Stomach (tissue), 9 donors: ENCODE measurements around the gene CCN6. TPM values are rescaled to one million over a fixed set of nuclear protein-coding genes. Genes with fewer than 3 reads are reported as not detected.

Experiments used
- DNase-seq, 2 donors: peaks; one replicate each; pipeline versions ENCODE4 v3.0.0 to v3.0.0-alpha.2; 2013 to 2019
- H3K27ac ChIP-seq, 5 donors: fragments of 200-600 bp in 4 of 5; sonication (generic) in 4 of 5; one replicate each; pipeline ENCODE4 v1.5.1; 2013 to 2019; ENCODE audit warnings: mild to moderate bottlenecking in 1 of 5, moderate library complexity in 1 of 5
- H3K27me3 ChIP-seq, 3 donors: fragments of 200-600 bp; sonication (generic); one replicate each; pipeline ENCODE4 v1.5.1; 2017 to 2019; ENCODE audit warnings: mixed run types in 1 of 3
- H3K36me3 ChIP-seq, 4 donors: fragments of 200-600 bp; sonication (generic); 1 replicate in 3 of 4; 2 replicates in 1 of 4; pipeline ENCODE4 v1.5.1; 2016 to 2019
- H3K4me1 ChIP-seq, 4 donors: fragments of 200-600 bp; sonication (generic); one replicate each; pipeline ENCODE4 v1.5.1; 2016 to 2019
- H3K4me3 ChIP-seq, 4 donors: fragments of 200-600 bp; sonication (generic) in 3 of 4; one replicate each; pipeline ENCODE4 v1.5.1; 2016 to 2019; ENCODE audit warnings: mild to moderate bottlenecking in 1 of 4
- H3K9me3 ChIP-seq, 4 donors: fragments of 200-600 bp; sonication (generic); one replicate each; pipeline ENCODE4 v1.5.1; 2016 to 2019
- CTCF ChIP-seq, 7 experiments: fragments of 450-650 bp in 4 of 7; fragments of 200-600 bp in 3 of 7; sonication (generic) in 3 of 7; IDR thresholded peaks; one replicate each; pipeline ENCODE4 v1.5.1; 2016 to 2019; ENCODE audit warnings: antibody characterized with exemption in 7 of 7, control low read depth in 2 of 7, mild to moderate bottlenecking in 1 of 7
- EP300 ChIP-seq: sonication (generic); formaldehyde crosslinking; IDR thresholded peaks from one replicate; pipeline ENCODE4 v1.6.1; 2017; ENCODE audit warnings: antibody characterized with exemption
- POLR2A ChIP-seq, 4 donors: fragments of 450-650 bp; IDR thresholded peaks; one replicate each; pipeline ENCODE4 v1.6.1; 2016; ENCODE audit warnings: antibody characterized with exemption in 4 of 4, control low read depth in 2 of 4, mild to moderate bottlenecking in 1 of 4, moderate library complexity in 1 of 4
- POLR2AphosphoS5 ChIP-seq, 3 donors: sonication (generic); formaldehyde crosslinking; IDR thresholded peaks; one replicate each; pipeline ENCODE4 v1.6.1; 2016; ENCODE audit warnings: antibody characterized with exemption in 3 of 3
- WGBS, 5 donors: extraction: QIAGEN DNeasy Blood & Tissue Kit in 3 of 5; methylation state at CpG; one replicate each; pipeline versions ENCODE4 v1.1.5 to v1.1.7; 2013 to 2018; 5-methylcytosine and 5-hydroxymethylcytosine counted together
- intact Hi-C: fragments of 100-400 bp; cut with DNase I; formaldehyde crosslinking; loops from one replicate; pipeline ENCODE4 v1.15.1; 2023; ENCODE audit warnings: low total_unique reads
- polyA plus RNA-seq, 3 donors: library from polyadenylated mRNA; stranded (reverse); fragments of 200-250 nt; gene quantifications; one replicate each; pipeline ENCODE4 v1.2.3, GENCODE V29; 2013
- total RNA-seq, 5 donors: library from RNA; depleted of rRNA; stranded (reverse); fragments of >200 nt; gene quantifications; one replicate each; pipeline versions ENCODE4 v1.1.0 to v1.2.3, GENCODE V29; 2014 to 2016
- donor health status: healthy with polysubstance abuse.
- donor health status: Bipolar disorder and iron deficiency.
- donor health status: healthy.

Gene CCN6
- total and polyA plus RNA-seq, 8 donors, result not detected

GRCh38 chr6:112024464-112024863 is 29.4 kb upstream of the CCN6 start:
- TF ChIP-seq CTCF (IDR thresholded peaks at IDR 0.05), result no peak
- no peak for TF ChIP-seq POLR2AphosphoS5 (IDR thresholded peaks at IDR 0.05)
- TF ChIP-seq POLR2A (IDR thresholded peaks at IDR 0.05), result no peak
- DNase-seq, result no peak
- H3K27ac ChIP-seq, result no peak overlapping the region
- 93 to 98% (median 97%) methylated on average over 4 of the region's 4 CpGs for WGBS, 5 donors
- no peak overlapping the region for H3K4me3 ChIP-seq
- H3K9me3 ChIP-seq, result no peaks in the 10 kb centered on the region
- H3K4me1 ChIP-seq, result peaks cover 1 to 32% (median 13%) of the 10 kb centered on the region in 4 donors
- intact Hi-C loops, result no loop called here
- no peaks in the 10 kb centered on the region for H3K36me3 ChIP-seq
- H3K27me3 ChIP-seq, result no peaks in the 10 kb centered on the region

- Histone ChIP-seq H3K27me3 (no peaks in the 10 kb centered on the region), H3K4me3 (no peak overlapping the region), H3K36me3 (no peaks in the 10 kb centered on the region), H3K4me1 (peaks cover under 1 to 35% (median 20%) of the 10 kb centered on the region in 4 donors), H3K9me3 (no peaks in the 10 kb centered on the region), H3K27ac (no peak overlapping the region)
- no peak for DNase-seq
- WGBS, 5 donors, result 92 to 95% (median 93%) methylated on average over 4 of the region's 4 CpGs
- no peak for TF ChIP-seq CTCF (IDR thresholded peaks at IDR 0.05)
- no peak for TF ChIP-seq POLR2AphosphoS5 (IDR thresholded peaks at IDR 0.05)
- TF ChIP-seq EP300, result no peak
- TF ChIP-seq POLR2A (IDR thresholded peaks at IDR 0.05), result no peak
- intact Hi-C loops, result no loop called here
Observed at GRCh38 chr6:112026933-112027332, 27.0 kb upstream of the CCN6 start.

- Histone ChIP-seq H3K27ac (no peak overlapping the region), H3K9me3 (no peaks in the 10 kb centered on the region), H3K27me3 (no peaks in the 10 kb centered on the region), H3K4me1 (peaks cover 0 to 34% (median 18%) of the 10 kb centered on the region in 4 donors), H3K4me3 (no peak overlapping the region), H3K36me3 (no peaks in the 10 kb centered on the region)
- no peak for TF ChIP-seq EP300
- no peak for TF ChIP-seq CTCF (IDR thresholded peaks at IDR 0.05)
- TF ChIP-seq POLR2A (IDR thresholded peaks at IDR 0.05), result no peak
- TF ChIP-seq POLR2AphosphoS5 (IDR thresholded peaks at IDR 0.05), result no peak
- intact Hi-C loops, result no loop called here
- peak in 1 of 2 donors; percentile 60 for DNase-seq
- 58 to 69% (median 66%) methylated on average over 3 of the region's 3 CpGs for WGBS, 5 donors
Observed at GRCh38 chr6:112027942-112028674, 25.8 kb upstream of the CCN6 start.

GRCh38 chr6:112029045-112029822 is 24.7 kb upstream of the CCN6 start:
- intact Hi-C loops, result no loop called here
- H3K27ac ChIP-seq, result peak overlapping the region in 1 of 5 donors; percentile 17
- H3K4me3 ChIP-seq, result no peak overlapping the region
- H3K27me3 ChIP-seq, result no peaks in the 10 kb centered on the region
- H3K36me3 ChIP-seq, result no peaks in the 10 kb centered on the region
- H3K9me3 ChIP-seq, result no peaks in the 10 kb centered on the region
- peak; percentile 76 to 78 for DNase-seq
- TF ChIP-seq POLR2A (IDR thresholded peaks at IDR 0.05) (no peak), EP300 (no peak), CTCF (IDR thresholded peaks at IDR 0.05) (peak in 5 of 7 experiments; percentile 35 to 76 (median 57)), POLR2AphosphoS5 (IDR thresholded peaks at IDR 0.05) (no peak)
- 71 to 80% (median 76%) methylated on average over 15 of the region's 15 CpGs for WGBS, 5 donors
- peaks cover 0 to 34% (median 18%) of the 10 kb centered on the region in 4 donors for H3K4me1 ChIP-seq
